HepG2 (cell line): Measurements from ENCODE around the gene URM1. TPM values are rescaled to one million over a fixed set of nuclear protein-coding genes. Genes with fewer than 3 reads are reported as not detected.
A peak's percentile ranks its signal among the peaks of the same experiment; 100 is the strongest.

Source experiments
- ATF7 ChIP-seq, 2 experiments: fragments of 450-650 bp in 1 of 2; sonication (generic) in 1 of 2; formaldehyde crosslinking in 1 of 2; IDR thresholded peaks; 2 replicates each; pipeline versions ENCODE4 v1.4.0 to v1.6.1; 2016 to 2020; ENCODE audit warnings: antibody characterized with exemption in 1 of 2, mild to moderate bottlenecking in 1 of 2, missing genetic modification reagents in 1 of 2
- BORCS8-MEF2B ChIP-seq: sonication (generic); formaldehyde crosslinking; IDR thresholded peaks from 2 replicates; pipeline ENCODE4 v1.8.0; 2022; ENCODE audit warnings: mild to moderate bottlenecking, missing genetic modification reagents
- CCDC6 ChIP-seq: sonication (generic); formaldehyde crosslinking; IDR thresholded peaks from 2 replicates; pipeline ENCODE4 v1.8.1; 2022; ENCODE audit warnings: mild to moderate bottlenecking, missing genetic modification reagents, moderate library complexity
- GTF2F1 ChIP-seq: fragments of 150-350 bp; IDR thresholded peaks from 2 replicates; pipeline ENCODE4 v1.6.1; 2014; ENCODE audit warnings: low read length
- MEF2D ChIP-seq: sonication (generic); formaldehyde crosslinking; IDR thresholded peaks from 2 replicates; pipeline ENCODE4 v1.5.1; 2020; ENCODE audit warnings: mild to moderate bottlenecking, missing genetic modification reagents
- MIER2 ChIP-seq: IDR thresholded peaks from 2 replicates; pipeline ENCODE4 v1.6.1; 2016; ENCODE audit warnings: missing biosample characterization, missing genetic modification reagents
- NR3C1 ChIP-seq: sonication (generic); formaldehyde crosslinking; IDR thresholded peaks from 2 replicates; pipeline ENCODE4 v1.4.0; 2020; ENCODE audit warnings: missing genetic modification reagents
- PHB2 ChIP-seq: fragments of 450-650 bp; IDR thresholded peaks from 2 replicates; pipeline ENCODE4 v1.6.1; 2018; ENCODE audit not compliant: partially characterized antibody
- PITX1 ChIP-seq: sonication (generic); formaldehyde crosslinking; IDR thresholded peaks from 2 replicates; pipeline ENCODE4 v1.5.1; 2020; ENCODE audit warnings: mild to moderate bottlenecking, missing genetic modification reagents
- RBM39 ChIP-seq: fragments of 200-400 bp; formaldehyde crosslinking; IDR thresholded peaks from one replicate; pipeline ENCODE4 v1.6.1; 2018; ENCODE audit warnings: antibody characterized with exemption, mild to moderate bottlenecking, low read depth, low read length; ENCODE audit not compliant: poor library complexity, severe bottlenecking
- RXRA ChIP-seq: sonication (generic); formaldehyde crosslinking; IDR thresholded peaks from 2 replicates; pipeline ENCODE4 v1.5.1; 2020; ENCODE audit warnings: missing genetic modification reagents
- SIX1 ChIP-seq: sonication (generic); formaldehyde crosslinking; IDR thresholded peaks from 2 replicates; pipeline ENCODE4 v1.4.0; 2020; ENCODE audit warnings: missing genetic modification reagents, borderline replicate concordance
- SRSF9 ChIP-seq: fragments of 200-400 bp; formaldehyde crosslinking; IDR thresholded peaks from 2 replicates; pipeline ENCODE4 v1.6.1; 2018; ENCODE audit warnings: borderline replicate concordance, mild to moderate bottlenecking, low read depth, low read length; ENCODE audit not compliant: insufficient read depth, poor library complexity, severe bottlenecking
- STAT5B ChIP-seq: sonication (generic); formaldehyde crosslinking; IDR thresholded peaks from 2 replicates; pipeline ENCODE4 v1.4.0; 2020; ENCODE audit warnings: missing genetic modification reagents
- TMF1 ChIP-seq: sonication (generic); formaldehyde crosslinking; IDR thresholded peaks from 2 replicates; pipeline ENCODE4 v1.8.1; 2022; ENCODE audit warnings: low read depth, missing genetic modification reagents
- WIZ ChIP-seq: sonication (generic); formaldehyde crosslinking; IDR thresholded peaks from 2 replicates; pipeline ENCODE4 v1.5.1; 2020; ENCODE audit warnings: mild to moderate bottlenecking, missing genetic modification reagents
- ZNF333 ChIP-seq: sonication (generic); formaldehyde crosslinking; IDR thresholded peaks from 2 replicates; pipeline ENCODE4 v1.4.0; 2020; ENCODE audit warnings: mild to moderate bottlenecking, missing genetic modification reagents, borderline replicate concordance
- ZNF75D ChIP-seq: sonication (generic); formaldehyde crosslinking; IDR thresholded peaks from 2 replicates; pipeline ENCODE4 v1.8.1; 2023; ENCODE audit warnings: missing genetic modification reagents, mild to moderate bottlenecking, borderline replicate concordance
- ZNF766 ChIP-seq: sonication (generic); formaldehyde crosslinking; IDR thresholded peaks from 2 replicates; pipeline ENCODE4 v1.5.0; 2020; ENCODE audit warnings: missing genetic modification reagents, borderline replicate concordance
- ZNF790 ChIP-seq: sonication (generic); formaldehyde crosslinking; IDR thresholded peaks from 2 replicates; pipeline ENCODE4 v1.8.0; 2022; ENCODE audit warnings: missing genetic modification reagents, mild to moderate bottlenecking, borderline replicate concordance
- ZSCAN20 ChIP-seq: sonication (generic); formaldehyde crosslinking; IDR thresholded peaks from 2 replicates; pipeline ENCODE4 v1.4.0; 2020; ENCODE audit warnings: missing genetic modification reagents, mild to moderate bottlenecking, borderline replicate concordance
- polyA plus RNA-seq, 8 experiments: library from polyadenylated mRNA; depleted of rRNA in 3 of 8; stranded (reverse) in 7 of 8; unstranded in 1 of 8; fragments of >200 nt; fragmentation: Illumina TruSeq in 4 of 8; extraction: Trizol in 4 of 8; gene quantifications; 2 replicates each; pipeline versions ENCODE4 v1.2.1 to v1.2.3, GENCODE V29; 2011 to 2016; ENCODE audit warnings: low read depth in 4 of 8, missing spikeins in 1 of 8, mixed read lengths in 1 of 8; ENCODE audit not compliant: insufficient read depth in 1 of 8
- total RNA-seq, 5 experiments: library from RNA; depleted of rRNA; stranded (reverse); fragments of >200 nt; fragmentation: Illumina TruSeq; extraction: Trizol; gene quantifications; 2 replicates each; pipeline ENCODE4 v1.2.3, GENCODE V29; 2016; ENCODE audit warnings: low read depth in 1 of 5
- TF ChIP-seq, protein P1 (sequence below): sonication (generic); formaldehyde crosslinking; conservative IDR thresholded peaks from 2 replicates; pipeline ENCODE4 v1.8.1; 2023; ENCODE audit warnings: missing genetic modification reagents
- TF ChIP-seq, protein P2 (sequence below): sonication (generic); formaldehyde crosslinking; IDR thresholded peaks from 2 replicates; pipeline ENCODE4 v1.5.0; 2020; ENCODE audit warnings: missing genetic modification reagents
- TF ChIP-seq, protein P3 (sequence below): IDR thresholded peaks from 2 replicates; pipeline ENCODE4 v1.6.1; 2016; ENCODE audit warnings: missing biosample characterization, missing genetic modification reagents, low read depth
- TF ChIP-seq, protein P4 (sequence below): sonication (generic); formaldehyde crosslinking; IDR thresholded peaks from 2 replicates; pipeline ENCODE4 v1.8.0; 2022; ENCODE audit warnings: missing genetic modification reagents, mild to moderate bottlenecking, borderline replicate concordance

URM1 gene
- total and polyA plus RNA-seq, 2 of the 13 experiments (the other 11 are each of a cell fraction or from before 2014, with no cell fraction given): 37.1 to 41.3 TPM

DNA sequence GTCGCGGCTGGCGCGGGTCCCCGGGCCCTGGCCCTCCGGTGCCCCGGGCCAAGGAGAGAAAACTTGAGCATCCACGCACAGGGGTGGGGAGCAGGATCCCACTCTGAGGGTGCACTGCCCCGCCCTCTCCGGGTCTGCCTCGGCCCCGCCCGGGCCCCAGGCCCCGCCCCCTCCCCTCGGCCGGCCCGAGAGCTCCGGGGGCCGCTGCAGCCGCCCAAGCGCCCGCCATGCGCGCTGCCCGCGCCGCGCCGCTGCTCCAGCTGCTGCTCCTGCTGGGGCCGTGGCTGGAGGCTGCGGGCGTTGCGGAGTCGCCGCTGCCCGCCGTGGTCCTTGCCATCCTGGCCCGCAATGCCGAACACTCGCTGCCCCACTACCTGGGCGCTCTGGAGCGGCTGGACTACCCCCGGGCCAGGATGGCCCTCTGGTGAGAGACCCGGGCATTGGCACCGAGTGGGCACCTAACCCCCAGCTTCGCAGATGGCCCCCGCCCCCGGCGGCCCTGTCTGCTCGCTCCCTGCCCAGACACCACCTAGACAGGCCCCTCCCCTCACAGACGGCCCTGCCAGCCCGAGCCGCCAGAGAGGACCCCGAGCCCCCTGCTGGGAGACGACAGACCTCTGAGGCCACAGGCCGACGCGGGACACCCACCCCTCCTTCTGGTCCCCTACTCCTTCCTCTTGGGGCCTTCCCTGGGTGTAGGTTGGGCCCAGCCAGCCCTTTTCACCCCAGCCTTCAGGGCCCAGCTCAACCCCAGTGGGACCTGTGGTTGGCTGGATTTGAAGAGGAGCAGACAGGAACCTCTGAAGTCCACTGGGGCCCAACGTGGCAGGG is 49.7 kb downstream of the URM1 start, which contains the start of gene CERCAM (continued):
- TF ChIP-seq MEF2D (CRISPR knock-in tag): peak; percentile 53; the same call in 1 of the 2 replicates
- 0 out of 2 replicates have a peak, but pooled peaks have one; percentile 51 for TF ChIP-seq PITX1 (CRISPR knock-in tag)
- TF ChIP-seq, protein P1, sequence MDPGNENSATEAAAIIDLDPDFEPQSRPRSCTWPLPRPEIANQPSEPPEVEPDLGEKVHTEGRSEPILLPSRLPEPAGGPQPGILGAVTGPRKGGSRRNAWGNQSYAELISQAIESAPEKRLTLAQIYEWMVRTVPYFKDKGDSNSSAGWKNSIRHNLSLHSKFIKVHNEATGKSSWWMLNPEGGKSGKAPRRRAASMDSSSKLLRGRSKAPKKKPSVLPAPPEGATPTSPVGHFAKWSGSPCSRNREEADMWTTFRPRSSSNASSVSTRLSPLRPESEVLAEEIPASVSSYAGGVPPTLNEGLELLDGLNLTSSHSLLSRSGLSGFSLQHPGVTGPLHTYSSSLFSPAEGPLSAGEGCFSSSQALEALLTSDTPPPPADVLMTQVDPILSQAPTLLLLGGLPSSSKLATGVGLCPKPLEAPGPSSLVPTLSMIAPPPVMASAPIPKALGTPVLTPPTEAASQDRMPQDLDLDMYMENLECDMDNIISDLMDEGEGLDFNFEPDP (CRISPR knock-in tag): no peak
- TF ChIP-seq RXRA (CRISPR knock-in tag): peak; percentile 13; the same call in 1 of the 2 replicates
- no peak for TF ChIP-seq SIX1 (CRISPR knock-in tag)
- TF ChIP-seq, protein P2, sequence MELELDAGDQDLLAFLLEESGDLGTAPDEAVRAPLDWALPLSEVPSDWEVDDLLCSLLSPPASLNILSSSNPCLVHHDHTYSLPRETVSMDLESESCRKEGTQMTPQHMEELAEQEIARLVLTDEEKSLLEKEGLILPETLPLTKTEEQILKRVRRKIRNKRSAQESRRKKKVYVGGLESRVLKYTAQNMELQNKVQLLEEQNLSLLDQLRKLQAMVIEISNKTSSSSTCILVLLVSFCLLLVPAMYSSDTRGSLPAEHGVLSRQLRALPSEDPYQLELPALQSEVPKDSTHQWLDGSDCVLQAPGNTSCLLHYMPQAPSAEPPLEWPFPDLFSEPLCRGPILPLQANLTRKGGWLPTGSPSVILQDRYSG: no peak
- TF ChIP-seq NR3C1: no peak
- no peak for TF ChIP-seq TMF1 (CRISPR knock-in tag)
- no peak for TF ChIP-seq WIZ (CRISPR knock-in tag)
- peak; percentile 3 for TF ChIP-seq RBM39
- TF ChIP-seq SRSF9: no peak
- no peak for TF ChIP-seq PHB2
- TF ChIP-seq CCDC6 (CRISPR knock-in tag): peak; percentile 75; the same call in 1 of the 2 replicates
- TF ChIP-seq, protein P3, sequence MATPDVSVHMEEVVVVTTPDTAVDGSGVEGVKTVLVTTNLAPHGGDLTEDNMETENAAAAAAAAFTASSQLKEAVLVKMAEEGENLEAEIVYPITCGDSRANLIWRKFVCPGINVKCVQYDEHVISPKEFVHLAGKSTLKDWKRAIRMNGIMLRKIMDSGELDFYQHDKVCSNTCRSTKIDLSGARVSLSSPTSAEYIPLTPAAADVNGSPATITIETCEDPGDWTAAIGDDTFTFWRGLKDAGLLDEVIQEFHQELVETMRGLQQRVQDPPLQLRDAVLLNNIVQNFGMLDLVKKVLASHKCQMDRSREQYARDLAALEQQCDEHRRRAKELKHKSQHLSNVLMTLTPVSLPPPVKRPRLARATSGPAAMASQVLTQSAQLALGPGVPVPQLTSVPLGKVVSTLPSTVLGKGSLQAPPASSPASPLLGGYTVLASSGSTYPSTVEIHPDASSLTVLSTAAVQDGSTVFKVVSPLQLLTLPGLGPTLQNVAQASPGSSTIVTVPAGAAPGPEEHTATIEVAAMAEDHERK (CRISPR knock-in tag): no peak
- TF ChIP-seq ATF7 (IDR thresholded peaks at IDR 0.05): no peak
- no peak for TF ChIP-seq ATF7 (CRISPR knock-in tag; IDR thresholded peaks at IDR 0.05)
- no peak for TF ChIP-seq ZNF766 (CRISPR knock-in tag)
- no peak for TF ChIP-seq ZSCAN20 (CRISPR knock-in tag)
- TF ChIP-seq STAT5B (CRISPR knock-in tag): no peak
- TF ChIP-seq BORCS8-MEF2B (CRISPR knock-in tag): no peak
- no peak for TF ChIP-seq GTF2F1
- TF ChIP-seq ZNF790 (CRISPR knock-in tag): 0 out of 2 replicates have a peak, but pooled peaks have one; percentile 17
- TF ChIP-seq ZNF333 (CRISPR knock-in tag): 0 out of 2 replicates have a peak, but pooled peaks have one; percentile 58
- TF ChIP-seq, protein P4, sequence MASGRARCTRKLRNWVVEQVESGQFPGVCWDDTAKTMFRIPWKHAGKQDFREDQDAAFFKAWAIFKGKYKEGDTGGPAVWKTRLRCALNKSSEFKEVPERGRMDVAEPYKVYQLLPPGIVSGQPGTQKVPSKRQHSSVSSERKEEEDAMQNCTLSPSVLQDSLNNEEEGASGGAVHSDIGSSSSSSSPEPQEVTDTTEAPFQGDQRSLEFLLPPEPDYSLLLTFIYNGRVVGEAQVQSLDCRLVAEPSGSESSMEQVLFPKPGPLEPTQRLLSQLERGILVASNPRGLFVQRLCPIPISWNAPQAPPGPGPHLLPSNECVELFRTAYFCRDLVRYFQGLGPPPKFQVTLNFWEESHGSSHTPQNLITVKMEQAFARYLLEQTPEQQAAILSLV (CRISPR knock-in tag): 0 out of 2 replicates have a peak, but pooled peaks have one; percentile 52
- no peak for TF ChIP-seq MIER2 (CRISPR knock-in tag)
- no peak for TF ChIP-seq ZNF75D (CRISPR knock-in tag)
